PC-3 (cell line): ENCODE data around the gene FCRL5.

ENCODE experiments used
- EZH2 ChIP-seq: fragments of 300-600 bp; sonication (generic); IDR thresholded peaks from one replicate; pipeline ENCODE4 v1.6.1; 2017; ENCODE audit warnings: antibody characterized with exemption, mild to moderate bottlenecking, low read length; ENCODE audit not compliant: unreplicated experiment
- EZH2phosphoT487 ChIP-seq: fragments of 300-600 bp; sonication (generic); IDR thresholded peaks from 2 replicates; pipeline ENCODE4 v1.6.1; 2018; ENCODE audit warnings: mild to moderate bottlenecking, antibody characterized with exemption, low read length, borderline replicate concordance
- TF ChIP-seq, protein P1 (sequence below): fragments of 300-600 bp; sonication (generic); conservative IDR thresholded peaks from 2 replicates; pipeline ENCODE4 v1.5.1; 2017; ENCODE audit warnings: antibody characterized with exemption, low read depth, mild to moderate bottlenecking, low read length

- TF ChIP-seq, protein P1, sequence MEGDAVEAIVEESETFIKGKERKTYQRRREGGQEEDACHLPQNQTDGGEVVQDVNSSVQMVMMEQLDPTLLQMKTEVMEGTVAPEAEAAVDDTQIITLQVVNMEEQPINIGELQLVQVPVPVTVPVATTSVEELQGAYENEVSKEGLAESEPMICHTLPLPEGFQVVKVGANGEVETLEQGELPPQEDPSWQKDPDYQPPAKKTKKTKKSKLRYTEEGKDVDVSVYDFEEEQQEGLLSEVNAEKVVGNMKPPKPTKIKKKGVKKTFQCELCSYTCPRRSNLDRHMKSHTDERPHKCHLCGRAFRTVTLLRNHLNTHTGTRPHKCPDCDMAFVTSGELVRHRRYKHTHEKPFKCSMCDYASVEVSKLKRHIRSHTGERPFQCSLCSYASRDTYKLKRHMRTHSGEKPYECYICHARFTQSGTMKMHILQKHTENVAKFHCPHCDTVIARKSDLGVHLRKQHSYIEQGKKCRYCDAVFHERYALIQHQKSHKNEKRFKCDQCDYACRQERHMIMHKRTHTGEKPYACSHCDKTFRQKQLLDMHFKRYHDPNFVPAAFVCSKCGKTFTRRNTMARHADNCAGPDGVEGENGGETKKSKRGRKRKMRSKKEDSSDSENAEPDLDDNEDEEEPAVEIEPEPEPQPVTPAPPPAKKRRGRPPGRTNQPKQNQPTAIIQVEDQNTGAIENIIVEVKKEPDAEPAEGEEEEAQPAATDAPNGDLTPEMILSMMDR, result no peak
- TF ChIP-seq EZH2, result no peak
- TF ChIP-seq EZH2phosphoT487, result no peak
Observed at GRCh38 chr1:157574836-157575235, 22.5 kb upstream of the FCRL5 start.
